ENCODE data around the gene ITFG2.
"Not testable (repeated sequence)": the region's sequence is repeated elsewhere in the genome, so short reads cannot be mapped to it uniquely, and the experiment has no call there.

ITFG2 gene

DNA sequence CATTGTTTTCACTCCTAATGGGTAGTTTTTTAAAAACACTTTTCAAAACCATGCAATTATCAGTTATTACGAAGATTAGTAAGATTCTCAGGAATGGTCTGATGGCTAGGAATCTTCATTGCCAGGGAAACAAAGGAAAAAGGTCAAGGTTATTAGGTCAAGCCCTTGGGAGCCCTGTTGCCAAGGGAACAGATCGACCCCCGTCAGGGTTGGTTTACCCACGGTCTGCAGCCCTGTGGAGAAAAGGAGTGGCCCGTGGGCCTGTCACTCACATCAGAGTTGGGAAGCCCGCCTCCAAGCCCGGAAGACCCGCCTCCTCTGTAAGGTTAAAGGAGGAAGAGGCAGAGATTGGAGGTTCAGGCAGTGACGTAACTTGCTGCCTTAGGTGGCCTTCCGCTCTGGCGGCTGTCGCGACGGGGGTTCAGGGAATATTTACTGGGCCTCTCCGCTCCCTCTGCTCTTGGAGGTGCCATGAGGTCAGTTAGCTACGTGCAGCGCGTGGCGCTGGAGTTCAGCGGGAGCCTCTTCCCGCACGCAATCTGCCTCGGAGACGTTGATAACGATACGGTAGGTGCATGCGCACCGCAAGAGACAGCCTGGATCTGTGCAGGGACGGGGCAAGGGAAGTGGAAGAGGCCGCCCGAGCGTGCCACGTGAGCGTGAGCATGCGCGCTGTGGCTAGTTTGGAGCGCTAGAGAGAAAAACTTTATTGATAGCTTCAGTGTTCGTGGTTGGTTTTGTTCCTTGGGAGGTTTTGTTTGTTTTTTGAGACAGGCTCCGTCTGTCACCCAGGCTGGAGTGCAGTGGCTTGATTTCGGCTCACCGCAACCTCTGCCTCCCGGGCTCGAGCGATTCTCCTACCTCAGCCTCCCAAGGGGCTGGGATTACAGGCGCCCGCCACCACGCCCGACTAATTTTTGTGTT, at the start of gene ITFG2:
Gene ITFG2 (plus strand): TSS at position 379 of the 924 bp plus-strand sequence. CDS start 93 bp downstream, at position 472.
- peak; percentile 91 for DNase-seq

- DNase-seq: no peak
These were observed 48.1 kb upstream of the ITFG2 start for GRCh38 chr12:2764398-2764797.

DNA sequence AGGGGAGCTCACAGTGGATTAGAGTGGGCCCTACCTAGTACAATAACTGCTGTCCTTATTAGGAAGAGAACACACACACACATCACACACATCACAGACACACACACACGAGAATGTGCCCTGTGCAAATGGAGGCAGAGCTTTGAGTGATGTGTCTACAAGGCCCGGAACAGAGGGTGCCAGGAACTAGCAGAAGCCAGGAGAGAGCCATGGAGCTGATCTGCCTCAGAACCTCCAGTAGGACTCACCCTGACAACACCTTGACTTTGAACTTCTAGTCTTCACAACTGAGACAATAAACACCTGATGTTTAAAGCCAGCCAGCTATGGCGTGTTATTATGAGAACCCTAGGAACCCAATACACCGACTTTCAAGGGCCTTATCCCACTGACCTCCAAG, 47.4 kb upstream of the ITFG2 start:
- no peak for DNase-seq

DNA sequence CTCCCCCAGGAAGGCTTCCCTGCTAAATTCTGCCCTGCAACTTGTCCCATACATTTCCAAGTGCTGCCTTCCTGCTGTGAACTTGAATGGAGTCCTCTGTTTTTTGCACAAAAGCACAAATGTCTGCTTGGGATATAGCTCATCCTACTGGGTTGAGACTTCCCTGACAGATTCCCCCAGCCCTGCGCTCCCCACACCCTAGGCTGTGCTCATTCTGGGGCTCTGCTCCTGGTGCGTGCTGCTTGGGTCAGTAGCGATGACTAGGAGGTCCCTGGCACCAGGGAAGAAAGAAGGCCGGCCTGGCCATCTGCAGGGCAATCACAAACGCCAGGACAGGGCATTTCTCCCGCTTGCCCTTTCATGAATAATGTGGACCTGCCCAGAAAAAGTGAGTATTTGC, 46.9 kb upstream of the ITFG2 start:
- no peak for DNase-seq

DNA sequence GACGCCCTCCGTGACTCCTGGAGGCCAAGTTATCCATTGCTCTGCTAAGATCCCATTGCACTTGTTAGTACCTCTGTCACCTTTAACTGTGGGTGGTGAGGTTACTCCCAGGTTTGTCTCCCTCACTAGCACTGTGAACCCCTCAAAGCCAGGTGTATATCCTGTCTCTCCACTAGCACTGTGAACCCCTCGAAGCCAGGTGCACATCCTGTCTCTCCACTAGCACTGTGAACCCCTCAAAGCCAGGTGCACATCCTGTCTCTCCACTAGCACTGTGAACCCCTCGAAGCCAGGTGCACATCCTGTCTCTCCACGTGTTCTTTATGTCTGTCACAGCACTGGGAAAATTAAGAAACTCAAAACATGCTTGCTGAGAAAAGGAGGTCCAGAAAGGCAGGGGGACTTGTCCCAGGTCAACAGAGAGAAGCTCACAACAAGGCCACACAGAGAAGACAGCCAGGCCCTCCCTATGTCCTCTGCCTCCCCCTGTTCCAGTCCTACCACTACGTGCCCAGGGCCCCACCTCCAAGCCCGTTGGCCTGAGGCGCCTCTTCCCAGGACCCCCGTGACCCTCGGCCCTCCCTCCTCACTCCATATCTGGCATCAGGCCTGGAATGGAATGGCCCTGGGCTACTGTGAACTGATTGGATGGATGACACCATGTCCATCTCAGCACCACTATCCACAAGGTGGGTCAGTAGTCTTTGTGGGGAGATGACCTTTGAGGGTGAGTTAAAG, 44.1 kb upstream of the ITFG2 start:
- DNase-seq: no peak

DNA sequence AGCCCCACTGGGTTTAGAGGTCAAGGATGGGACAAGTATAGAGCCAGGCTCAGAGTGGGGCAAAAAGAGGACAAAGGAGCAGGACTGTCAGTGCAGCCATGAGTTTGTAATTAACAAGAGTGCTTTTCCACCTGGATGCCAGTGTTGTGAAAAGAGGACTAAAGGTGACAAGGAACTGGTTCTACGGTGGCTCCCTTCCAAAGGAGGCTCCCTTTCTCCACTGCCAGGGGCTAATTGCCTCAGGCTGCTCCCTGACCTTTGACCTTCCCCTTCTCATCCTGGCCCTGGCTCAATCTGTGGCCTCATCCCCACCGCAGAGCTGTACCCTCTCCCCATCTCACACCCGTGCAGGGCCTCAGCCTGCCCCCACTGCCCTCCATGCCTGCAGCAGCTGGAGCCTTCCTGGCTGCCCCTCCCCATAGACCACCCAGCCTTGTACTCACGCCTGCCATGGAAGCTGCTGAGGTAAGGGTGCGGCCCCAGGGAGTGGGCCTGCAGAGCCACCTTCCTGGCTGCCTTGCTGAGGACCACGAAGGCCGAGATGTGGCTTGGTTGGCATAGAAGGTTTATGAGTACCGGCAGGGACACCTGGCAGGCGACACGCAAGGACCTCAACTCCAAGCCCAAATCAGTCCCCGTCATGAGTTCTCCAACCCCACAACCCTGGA, 42.5 kb upstream of the ITFG2 start:
- DNase-seq: no peak

DNA sequence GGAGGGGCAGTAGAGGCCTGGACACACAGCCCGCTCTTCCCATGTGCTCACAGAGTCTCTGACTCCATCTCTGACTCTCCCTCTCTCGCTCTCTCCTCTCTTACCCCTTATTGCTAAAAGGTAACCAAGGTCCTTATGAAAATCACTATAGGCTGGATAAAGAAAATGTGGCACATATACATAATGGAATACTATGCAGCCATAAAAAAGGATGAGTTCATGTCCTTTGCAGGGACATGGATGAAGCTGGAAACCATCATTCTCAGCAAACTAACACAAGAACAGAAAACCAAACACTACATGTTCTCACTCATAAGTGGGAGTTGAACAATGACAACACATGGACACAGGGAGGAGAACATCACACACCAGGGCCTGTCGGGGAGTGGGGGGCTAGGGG, 41.9 kb upstream of the ITFG2 start:
- not testable (repeated sequence) for DNase-seq

DNA sequence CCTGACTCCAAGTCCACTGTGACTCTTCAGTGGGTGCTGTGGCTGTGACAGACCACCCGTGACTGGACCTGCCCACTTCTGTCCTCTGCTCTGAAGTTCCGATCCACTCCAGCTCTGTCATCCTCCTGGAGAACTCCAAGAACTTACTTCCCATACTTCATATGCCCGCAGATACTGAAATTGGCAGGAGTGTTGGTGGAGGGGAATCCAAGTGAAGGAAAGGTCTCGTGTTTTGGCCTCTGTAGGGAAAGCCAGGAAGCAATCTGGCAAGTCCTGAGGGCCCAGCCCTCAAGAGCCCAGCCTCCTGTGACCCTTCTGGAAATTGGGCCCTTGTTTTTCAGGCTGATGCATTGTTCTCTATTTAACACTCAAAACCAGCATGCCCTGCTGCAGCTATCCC, 40.1 kb upstream of the ITFG2 start:
- DNase-seq: no peak

DNA sequence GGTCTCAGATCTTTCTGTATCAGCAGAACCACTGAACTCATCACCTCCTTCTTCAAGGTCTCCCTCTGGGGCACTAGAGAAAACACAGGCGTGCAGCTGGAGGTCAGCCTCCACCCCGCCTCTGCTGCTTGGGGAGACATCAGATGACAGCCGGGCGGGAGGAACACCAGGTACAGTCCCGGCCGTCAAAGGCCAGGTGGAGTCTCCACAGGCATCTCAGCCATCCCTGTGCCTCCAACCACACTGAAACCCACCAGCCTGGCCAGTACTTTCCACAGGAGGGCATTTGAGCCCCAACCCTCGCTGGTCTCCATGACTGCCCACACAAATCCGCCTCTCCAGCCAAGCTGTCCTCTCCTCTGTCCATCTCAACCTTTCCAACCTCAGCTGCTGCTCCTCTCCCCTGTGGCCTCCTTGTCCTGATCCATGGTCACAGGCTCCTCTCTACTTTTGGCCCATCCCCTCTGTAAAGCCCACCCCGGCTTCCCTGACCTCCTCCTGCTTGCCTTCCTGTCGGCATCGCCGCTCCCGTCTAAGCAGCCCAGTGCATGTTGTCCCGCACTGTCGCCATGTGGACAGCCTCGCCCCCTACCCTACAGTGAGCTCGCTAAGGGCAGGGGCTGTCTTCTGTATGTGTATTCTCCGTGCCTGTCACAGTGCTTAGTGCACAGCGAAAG, 39.1 kb upstream of the ITFG2 start:
- no peak for DNase-seq

- no peak for DNase-seq
These were observed 37.0 kb upstream of the ITFG2 start for GRCh38 chr12:2775431-2775830.

- no peak for DNase-seq
These were observed 36.2 kb upstream of the ITFG2 start for GRCh38 chr12:2776129-2776806.

DNA sequence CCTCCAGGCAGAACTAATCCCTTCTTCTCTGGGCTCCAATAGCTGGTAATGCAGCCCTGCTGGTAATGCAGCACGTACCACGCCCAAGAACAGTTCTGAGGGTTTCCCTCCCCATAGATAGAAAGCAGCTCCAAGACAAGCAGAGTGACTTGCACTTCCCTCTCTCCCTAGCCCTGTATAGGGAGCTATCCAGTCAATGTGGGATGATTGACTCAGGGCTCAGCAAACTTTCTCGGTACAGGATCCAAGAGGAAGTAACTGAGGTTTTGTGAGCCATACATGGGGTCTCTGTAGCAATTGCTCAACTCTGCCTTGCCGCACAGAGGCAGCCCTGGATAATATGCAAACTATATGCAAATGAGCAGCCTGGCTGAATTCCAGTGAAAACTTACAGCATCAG, 33.2 kb upstream of the ITFG2 start:
- DNase-seq: no peak

GRCh38 chr12:2783936-2784600, 28.4 kb upstream of the ITFG2 start:
- no peak for DNase-seq

DNA sequence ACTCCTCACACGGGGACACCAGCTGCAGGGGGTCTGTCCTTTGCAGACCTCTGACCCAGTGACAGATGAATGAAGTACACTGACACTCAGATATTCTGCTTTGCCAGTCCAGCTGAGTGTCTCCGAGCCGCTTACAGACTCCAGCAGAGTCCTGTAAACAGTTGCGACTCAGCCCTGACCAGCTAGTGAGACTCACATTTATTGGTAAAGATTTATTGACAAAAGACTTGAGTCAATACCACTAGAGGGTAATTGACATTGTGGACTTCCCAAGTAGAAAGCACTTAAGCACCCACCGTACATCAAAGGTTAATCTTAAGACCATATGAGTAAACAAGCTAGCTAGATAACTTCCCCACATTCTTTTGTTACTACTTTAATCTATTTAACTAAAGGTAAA, 27.5 kb upstream of the ITFG2 start:
- DNase-seq: no peak

- DNase-seq: no peak
These were observed 21.4 kb upstream of the ITFG2 start for GRCh38 chr12:2791089-2791488.

DNA sequence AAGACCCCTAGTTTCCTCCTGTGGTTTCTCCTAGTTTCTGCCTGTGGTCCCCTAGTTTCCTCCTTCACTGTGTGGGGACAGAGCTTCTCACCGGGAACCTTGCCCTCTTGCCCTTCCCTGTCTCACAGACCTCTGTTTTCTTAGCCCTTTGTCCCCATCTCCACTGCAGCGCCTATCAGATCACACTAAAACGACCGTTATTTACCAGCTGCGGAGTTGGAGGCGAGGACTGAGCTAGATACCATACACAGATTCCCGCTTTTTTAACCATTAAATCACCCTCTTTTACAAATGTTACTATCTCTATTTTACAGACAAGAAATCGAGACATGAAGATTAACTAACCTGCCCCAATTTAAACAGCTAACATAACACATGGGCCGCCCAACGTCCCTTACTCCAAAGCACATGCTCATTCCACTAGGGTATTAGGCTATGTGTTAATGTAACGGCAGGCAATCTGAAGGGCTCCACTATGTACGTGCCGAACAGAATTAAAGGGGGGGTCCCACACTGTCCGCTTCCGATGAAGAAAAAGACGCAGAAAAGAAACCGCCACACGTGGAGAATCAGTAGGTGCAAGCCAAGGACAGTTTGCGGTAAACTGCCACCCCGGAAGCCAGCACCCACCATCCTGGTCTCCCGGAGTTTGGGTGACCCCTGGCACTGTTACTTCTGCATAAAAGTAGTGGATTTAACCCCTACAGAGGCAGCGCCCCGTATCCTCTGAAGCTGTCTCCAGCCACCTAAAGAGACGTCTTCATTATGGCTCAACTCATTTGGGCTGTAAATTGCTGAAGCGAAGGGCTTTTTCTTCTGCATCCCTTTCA, 19.6 kb upstream of the ITFG2 start:
- DNase-seq: no peak

- DNase-seq: no peak
These were observed 18.9 kb upstream of the ITFG2 start for GRCh38 chr12:2793561-2793960.

GRCh38 chr12:2794191-2794735, 18.2 kb upstream of the ITFG2 start:
- DNase-seq: no peak

GRCh38 chr12:2794736-2795289, 17.7 kb upstream of the ITFG2 start, which contains the start of gene FKBP4:
Gene FKBP4 (plus strand): TSS chr12:2794970. CDS start chr12:2795140, 170 bp downstream.
- DNase-seq: peak; percentile 45
